ENCODE measurements around the gene CD84.
"Not testable (repeated sequence)": the region's sequence is repeated elsewhere in the genome, so short reads cannot be mapped to it uniquely, and the experiment has no call there.

CD84 gene

DNA sequence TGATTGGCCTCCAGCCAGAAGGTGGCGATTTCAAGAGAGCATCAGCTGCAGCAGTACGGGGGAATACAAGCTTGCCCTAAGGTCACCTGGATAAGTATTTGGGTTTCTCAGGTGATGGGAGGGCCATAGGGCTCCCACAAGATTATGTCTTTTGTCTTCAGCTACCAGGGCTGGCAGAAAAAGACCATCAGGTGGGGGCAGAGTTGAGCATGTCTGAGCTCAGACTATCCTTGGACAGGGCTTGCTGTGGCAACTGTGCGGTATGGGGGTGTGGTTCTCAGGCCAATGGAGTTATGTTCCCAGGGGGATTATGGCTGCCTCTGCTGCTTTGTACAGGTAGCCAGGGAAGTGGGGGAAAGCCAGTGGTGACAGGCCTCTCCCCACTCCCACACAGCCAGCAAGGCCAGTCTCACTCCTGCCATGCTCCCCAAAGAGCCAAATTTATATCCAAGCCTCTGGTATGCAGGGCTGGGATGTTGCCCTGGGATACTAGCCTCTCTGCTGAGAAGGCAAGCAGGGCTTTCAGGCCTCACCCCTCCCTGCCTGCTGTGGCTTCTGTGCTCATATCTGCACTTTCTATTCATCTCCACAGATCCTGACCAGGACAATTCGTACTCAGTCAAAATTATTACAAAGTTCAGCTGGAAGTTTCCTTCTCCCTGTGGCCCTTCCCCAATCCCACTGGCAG is 26.6 kb upstream of the CD84 start:
- DNase-seq (ENCODE audit: low read depth), result no peak
- TF ChIP-seq, protein P1, sequence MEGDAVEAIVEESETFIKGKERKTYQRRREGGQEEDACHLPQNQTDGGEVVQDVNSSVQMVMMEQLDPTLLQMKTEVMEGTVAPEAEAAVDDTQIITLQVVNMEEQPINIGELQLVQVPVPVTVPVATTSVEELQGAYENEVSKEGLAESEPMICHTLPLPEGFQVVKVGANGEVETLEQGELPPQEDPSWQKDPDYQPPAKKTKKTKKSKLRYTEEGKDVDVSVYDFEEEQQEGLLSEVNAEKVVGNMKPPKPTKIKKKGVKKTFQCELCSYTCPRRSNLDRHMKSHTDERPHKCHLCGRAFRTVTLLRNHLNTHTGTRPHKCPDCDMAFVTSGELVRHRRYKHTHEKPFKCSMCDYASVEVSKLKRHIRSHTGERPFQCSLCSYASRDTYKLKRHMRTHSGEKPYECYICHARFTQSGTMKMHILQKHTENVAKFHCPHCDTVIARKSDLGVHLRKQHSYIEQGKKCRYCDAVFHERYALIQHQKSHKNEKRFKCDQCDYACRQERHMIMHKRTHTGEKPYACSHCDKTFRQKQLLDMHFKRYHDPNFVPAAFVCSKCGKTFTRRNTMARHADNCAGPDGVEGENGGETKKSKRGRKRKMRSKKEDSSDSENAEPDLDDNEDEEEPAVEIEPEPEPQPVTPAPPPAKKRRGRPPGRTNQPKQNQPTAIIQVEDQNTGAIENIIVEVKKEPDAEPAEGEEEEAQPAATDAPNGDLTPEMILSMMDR (IDR thresholded peaks at IDR 0.05; ENCODE audit: low read depth, low read length, missing control alignments), result no peak

GRCh38 chr1:160605205-160605604 is 25.9 kb upstream of the CD84 start:
- DNase-seq (ENCODE audit: low read depth), result no peak
- TF ChIP-seq, protein P1 (IDR thresholded peaks at IDR 0.05; ENCODE audit: low read depth, low read length, missing control alignments), result peak; percentile 27
- no peak overlapping the region for H3K4me3 ChIP-seq (ENCODE audit: low read depth, low read length)

More for the DNA sequence above, 26.6 kb upstream of the CD84 start:
- no peak overlapping the region for H3K4me3 ChIP-seq (ENCODE audit: low read depth, low read length)

GRCh38 chr1:160597705-160598104 is 18.4 kb upstream of the CD84 start:
- TF ChIP-seq, protein P1 (IDR thresholded peaks at IDR 0.05; ENCODE audit: low read depth, low read length, missing control alignments), result no peak
- no peak overlapping the region for H3K4me3 ChIP-seq (ENCODE audit: low read depth, low read length)
- DNase-seq (ENCODE audit: low read depth), result no peak

DNA sequence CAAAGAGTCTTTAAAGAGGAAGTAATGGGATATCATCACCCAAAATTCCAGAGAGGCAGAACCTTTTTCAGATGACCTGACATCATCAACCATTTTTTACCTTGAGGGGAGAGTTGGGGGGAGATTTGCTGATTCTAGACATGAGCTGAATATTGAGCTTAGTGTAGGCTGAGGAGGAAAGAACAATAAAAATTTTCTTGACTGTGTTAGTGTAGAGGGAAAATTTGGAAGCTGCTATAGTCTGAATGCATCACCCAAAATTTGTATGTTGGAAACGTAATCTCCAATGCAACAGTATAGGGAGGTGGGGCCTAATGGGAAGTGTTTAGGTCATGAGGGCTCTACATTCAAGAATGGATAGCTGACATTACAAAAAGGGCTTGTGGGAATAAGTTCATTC is 17.8 kb upstream of the CD84 start:
- DNase-seq (ENCODE audit: low read depth), result no peak
- H3K4me3 ChIP-seq (ENCODE audit: low read depth, low read length), result no peak overlapping the region
- TF ChIP-seq, protein P1 (IDR thresholded peaks at IDR 0.05; ENCODE audit: low read depth, low read length, missing control alignments), result no peak

- TF ChIP-seq, protein P1 (IDR thresholded peaks at IDR 0.05; ENCODE audit: low read depth, low read length, missing control alignments), result no peak
- no peak for DNase-seq (ENCODE audit: low read depth)
- no peak overlapping the region for H3K4me3 ChIP-seq (ENCODE audit: low read depth, low read length)
These were observed 11.2 kb upstream of the CD84 start for GRCh38 chr1:160590488-160590887.

GRCh38 chr1:160588468-160588867 is 9.2 kb upstream of the CD84 start:
- DNase-seq (ENCODE audit: low read depth), result no peak
- TF ChIP-seq, protein P1 (IDR thresholded peaks at IDR 0.05; ENCODE audit: low read depth, low read length, missing control alignments), result no peak
- H3K4me3 ChIP-seq (ENCODE audit: low read depth, low read length), result no peak overlapping the region

DNA sequence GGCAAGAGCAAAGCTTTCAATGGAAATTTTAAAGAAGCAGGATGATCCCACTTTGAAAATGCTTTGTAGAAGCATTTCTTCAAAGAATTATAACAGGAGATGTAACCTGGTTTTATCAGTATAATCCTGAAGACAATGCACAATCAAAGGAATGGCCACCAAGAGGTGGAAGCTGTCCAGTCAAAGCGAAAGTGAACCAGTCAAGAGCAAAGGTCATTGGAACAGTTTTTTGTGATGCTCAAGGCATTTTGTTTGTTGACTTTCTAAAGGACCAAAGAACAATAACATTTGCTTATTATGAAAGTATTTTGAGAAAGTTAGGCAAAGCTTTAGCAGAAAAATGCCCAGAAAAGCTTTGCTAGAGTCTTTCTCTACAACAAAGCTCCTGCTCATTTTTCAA is 5.5 kb upstream of the CD84 start:
- no peak overlapping the region for H3K4me3 ChIP-seq (ENCODE audit: low read depth, low read length)
- no peak for DNase-seq (ENCODE audit: low read depth)

GRCh38 chr1:160582976-160583375 is 3.7 kb upstream of the CD84 start:
- not testable (repeated sequence) for H3K4me3 ChIP-seq (ENCODE audit: low read depth, low read length); DNase-seq (ENCODE audit: low read depth)

More for the DNA sequence above, 5.5 kb upstream of the CD84 start:
- TF ChIP-seq, protein P1 (IDR thresholded peaks at IDR 0.05; ENCODE audit: low read depth, low read length, missing control alignments), result no peak
